Calu3 (cell line): ENCODE results near the gene POU5F2. TPM values are rescaled to one million over a fixed set of nuclear protein-coding genes. Genes with fewer than 3 reads are reported as not detected.

Experiments used
- BruUV-seq: library from RNA; stranded (reverse); fragments of 400-500 nt; replicated peaks from 2 replicates; lab custom pipeline; 2021; lab: Mats Ljungman, UMichigan
- CTCF ChIA-PET: fragments of 300-600 bp; sonication (Branson Sonifier 250); formaldehyde crosslinking; loops from one replicate; lab custom pipeline; 2022; ENCODE audit warnings: antibody characterized with exemption; lab: Charles Lee
- DNase-seq: peaks from one replicate; pipeline ENCODE4 v3.0.0; 2022
- H3K27ac Mint-ChIP-seq: one replicate; pipeline ENCODE4 v1.8.0; 2022; ENCODE audit warnings: mixed read lengths; ENCODE audit not compliant: unreplicated experiment
- H3K27me3 Mint-ChIP-seq: one replicate; pipeline ENCODE4 v1.8.0; 2022; ENCODE audit warnings: mixed read lengths; ENCODE audit not compliant: unreplicated experiment
- H3K36me3 Mint-ChIP-seq: one replicate; pipeline ENCODE4 v1.8.0; 2022; ENCODE audit warnings: mild to moderate bottlenecking, moderate library complexity, mixed read lengths; ENCODE audit not compliant: insufficient read depth, unreplicated experiment
- H3K4me1 Mint-ChIP-seq: one replicate; pipeline ENCODE4 v1.8.0; 2022; ENCODE audit warnings: mild to moderate bottlenecking, low read depth, mixed read lengths; ENCODE audit not compliant: unreplicated experiment
- H3K4me3 Mint-ChIP-seq: one replicate; pipeline ENCODE4 v1.8.0; 2022; ENCODE audit warnings: mild to moderate bottlenecking, low read depth, moderate library complexity, mixed read lengths; ENCODE audit not compliant: unreplicated experiment
- H3K9me3 Mint-ChIP-seq: one replicate; pipeline ENCODE4 v1.8.0; 2022; ENCODE audit warnings: low read depth, mixed read lengths; ENCODE audit not compliant: unreplicated experiment
- CTCF ChIP-seq: fragments of 200-600 bp; IDR thresholded peaks from one replicate; pipeline ENCODE4 v1.8.0; 2022; ENCODE audit warnings: antibody characterized with exemption; ENCODE audit not compliant: unreplicated experiment
- intact Hi-C: fragments of 100-400 bp; cut with micrococcal nuclease; formaldehyde crosslinking; loops from one replicate; pipeline ENCODE4 v1.10.0; 2022; ENCODE audit not compliant: unreplicated experiment
- total RNA-seq: library from RNA; stranded (reverse); gene quantifications from 2 replicates; pipeline ENCODE4 v1.2.3, GENCODE V29; 2022

POU5F2 gene
- total RNA-seq, 1 experiment from 2014 or later: 2.0 TPM

- H3K27ac Mint-ChIP-seq: no peak overlapping the region
- H3K4me3 Mint-ChIP-seq: no peak overlapping the region
- no peak for TF ChIP-seq CTCF
- H3K36me3 Mint-ChIP-seq: no peaks in the 10 kb centered on the region
- DNase-seq: no peak
- no peaks in the 10 kb centered on the region for H3K9me3 Mint-ChIP-seq
- H3K27me3 Mint-ChIP-seq: no peaks in the 10 kb centered on the region
- BruUV-seq: no TSS peak
- CTCF ChIA-PET: no interaction called here
- H3K4me1 Mint-ChIP-seq: peaks cover 9% of the 10 kb centered on the region
- intact Hi-C loops: loop anchor here (5.0 kb wide), 2 partner anchors 163 to 178 kb away; no protein-coding TSS in a partner anchor
Observed at GRCh38 chr5:93785475-93785874, 44.1 kb upstream of the POU5F2 start.

GRCh38 chr5:93782978-93783377 is 41.6 kb upstream of the POU5F2 start:
- Mint-ChIP-seq H3K4me1 (no peaks in the 10 kb centered on the region), H3K9me3 (no peaks in the 10 kb centered on the region), H3K27ac (no peak overlapping the region), H3K27me3 (no peaks in the 10 kb centered on the region), H3K4me3 (no peak overlapping the region), H3K36me3 (no peaks in the 10 kb centered on the region)
- no peak for DNase-seq
- BruUV-seq: no TSS peak
- TF ChIP-seq CTCF: no peak
- intact Hi-C loops: no loop called here
- CTCF ChIA-PET: interaction anchor here (1.4 kb wide), 1 partner anchor 18 kb away, joined by 5 read pairs; no protein-coding TSS in a partner anchor

GRCh38 chr5:93777620-93778019 is 36.2 kb upstream of the POU5F2 start:
- Mint-ChIP-seq H3K9me3 (no peaks in the 10 kb centered on the region), H3K4me1 (no peaks in the 10 kb centered on the region), H3K27me3 (no peaks in the 10 kb centered on the region), H3K27ac (no peak overlapping the region), H3K4me3 (no peak overlapping the region), H3K36me3 (no peaks in the 10 kb centered on the region)
- TF ChIP-seq CTCF: no peak
- BruUV-seq: no TSS peak
- intact Hi-C loops: no loop called here
- no peak for DNase-seq
- CTCF ChIA-PET: no interaction called here

- DNase-seq: no peak
- Mint-ChIP-seq H3K4me3 (no peak overlapping the region), H3K36me3 (no peaks in the 10 kb centered on the region), H3K4me1 (no peaks in the 10 kb centered on the region), H3K27me3 (no peaks in the 10 kb centered on the region), H3K9me3 (peaks cover 14% of the 10 kb centered on the region), H3K27ac (no peak overlapping the region)
- intact Hi-C loops: no loop called here
- BruUV-seq: no TSS peak
- TF ChIP-seq CTCF: no peak
- CTCF ChIA-PET: no interaction called here
Observed at GRCh38 chr5:93756372-93756771, 15.0 kb upstream of the POU5F2 start.
